ENCODE measurements around the gene MTREX.

Gene MTREX

GRCh38 chr5:55324815-55325418 is 17.1 kb downstream of the MTREX start:
- peak; percentile 66 for DNase-seq (ENCODE audit: low read depth)

GRCh38 chr5:55325621-55326020 is 17.8 kb downstream of the MTREX start:
- DNase-seq (ENCODE audit: low read depth): no peak

DNA sequence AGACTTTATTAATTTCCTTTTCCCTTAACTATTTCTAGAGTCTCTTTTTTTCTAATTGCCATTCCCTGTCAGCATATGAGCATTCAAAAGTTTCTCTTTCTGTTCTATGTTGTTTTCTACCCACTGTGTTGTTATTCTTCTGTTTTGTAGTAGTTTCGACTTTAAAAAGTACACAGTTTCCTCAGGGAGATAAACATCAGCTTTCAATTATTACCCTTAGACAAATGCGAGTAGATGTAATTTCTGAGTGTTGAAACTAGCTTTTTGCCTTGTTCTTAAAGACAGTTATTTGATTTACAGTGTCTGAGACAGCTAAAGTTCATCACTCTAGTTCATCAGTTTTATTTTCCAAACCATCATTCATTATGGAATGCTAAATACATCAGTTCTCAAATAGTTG is 19.5 kb downstream of the MTREX start:
- DNase-seq (ENCODE audit: low read depth): no peak

DNA sequence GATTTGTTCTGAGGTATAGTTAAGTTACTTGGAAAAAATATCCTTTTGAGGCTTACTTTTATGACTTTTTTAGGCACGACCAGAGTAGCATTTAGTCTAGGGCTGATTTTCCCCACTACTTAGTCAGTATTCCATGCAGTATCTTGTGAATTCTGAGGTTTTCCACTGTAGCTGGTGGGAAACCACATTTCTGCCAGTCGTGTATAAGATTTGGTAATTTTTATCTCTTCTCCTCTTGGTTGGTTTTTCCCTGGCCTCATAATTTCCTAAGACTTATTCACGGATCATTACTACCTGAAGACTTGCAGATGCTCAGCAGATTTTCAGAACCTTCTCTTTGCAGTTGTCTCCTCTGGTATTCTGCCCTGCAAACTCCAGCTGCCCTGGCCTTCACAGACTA is 23.5 kb downstream of the MTREX start:
- DNase-seq (ENCODE audit: low read depth): no peak

- no peak for DNase-seq (ENCODE audit: low read depth)
Observed at GRCh38 chr5:55333017-55333416, 25.2 kb downstream of the MTREX start.

DNA sequence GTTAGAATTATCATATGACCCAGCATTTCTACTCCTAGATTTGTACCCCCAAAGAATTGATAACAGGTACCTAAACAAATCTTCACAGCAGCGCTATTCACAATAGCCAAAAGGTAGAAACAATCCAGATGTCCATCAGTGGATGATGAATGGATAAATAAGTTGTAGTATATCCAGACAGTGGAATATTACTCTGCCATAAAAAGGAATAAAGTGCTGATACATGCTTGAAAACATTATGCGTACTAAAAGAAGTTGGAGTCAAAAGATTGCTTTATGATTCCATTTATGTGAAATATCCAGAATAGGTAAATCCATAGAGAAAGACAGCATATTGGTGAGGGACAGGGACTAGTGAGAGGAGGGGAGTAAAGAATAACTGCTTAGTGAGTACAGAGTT is 26.0 kb downstream of the MTREX start:
- no peak for DNase-seq (ENCODE audit: low read depth)

GRCh38 chr5:55338092-55338613 is 30.4 kb downstream of the MTREX start:
- no peak for DNase-seq (ENCODE audit: low read depth)

DNA sequence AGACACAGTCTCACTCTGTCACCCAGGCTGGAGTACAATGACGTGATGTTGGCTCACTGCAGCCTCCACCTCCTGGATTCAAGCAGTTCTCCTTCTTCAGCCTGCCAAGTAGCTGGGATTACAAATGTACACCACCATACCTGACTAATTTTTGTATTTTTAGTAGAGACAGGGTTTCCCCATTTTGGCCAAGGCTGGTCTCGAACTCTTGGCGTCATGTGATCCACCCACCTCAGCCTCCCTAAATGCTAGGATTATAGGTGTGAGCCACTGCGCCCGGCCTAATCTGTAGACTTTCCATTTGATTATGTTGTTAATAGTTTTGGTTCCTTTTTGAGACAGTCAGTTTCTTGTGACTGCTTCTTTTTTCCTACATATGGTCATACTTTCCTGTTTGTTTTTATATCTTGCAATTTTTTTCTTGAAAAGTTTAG is 31.0 kb downstream of the MTREX start:
- no peak for DNase-seq (ENCODE audit: low read depth)

DNA sequence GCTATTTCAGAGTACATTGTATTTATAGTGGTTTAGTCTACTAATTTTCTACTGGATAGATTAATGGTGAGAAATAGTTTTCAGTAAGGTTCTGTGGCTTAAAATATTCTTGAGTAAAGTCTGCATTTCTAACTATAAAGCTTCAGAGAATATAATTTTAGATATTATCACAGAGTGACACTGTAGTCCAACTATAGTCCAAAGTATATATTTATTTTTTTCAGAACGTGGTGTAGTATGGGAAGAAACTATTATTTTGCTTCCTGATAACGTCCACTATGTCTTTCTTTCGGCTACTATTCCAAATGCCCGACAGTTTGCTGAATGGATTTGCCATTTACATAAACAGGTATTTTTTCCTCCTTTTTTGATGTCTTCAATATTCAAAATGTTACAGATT is 35.3 kb downstream of the MTREX start:
- DNase-seq (ENCODE audit: low read depth): no peak

DNA sequence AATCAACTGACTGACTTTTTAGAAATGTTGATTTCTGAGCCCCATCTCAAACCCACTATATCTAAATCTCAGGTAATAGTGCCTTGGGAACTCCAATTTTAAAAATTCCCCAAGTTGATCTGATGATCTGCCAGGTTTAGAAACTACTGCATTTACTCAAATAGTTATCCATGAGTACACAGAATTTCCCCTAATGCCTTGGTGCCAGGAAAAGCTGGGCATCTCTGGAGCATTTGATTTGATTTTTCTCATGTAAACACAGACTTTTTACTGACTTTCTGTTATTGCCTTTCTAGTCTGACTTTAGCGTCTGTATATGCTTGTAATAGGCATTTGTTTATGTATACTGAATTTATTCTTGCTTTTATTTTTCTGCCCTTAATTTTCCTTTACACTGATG is 35.8 kb downstream of the MTREX start:
- no peak for DNase-seq (ENCODE audit: low read depth)

DNA sequence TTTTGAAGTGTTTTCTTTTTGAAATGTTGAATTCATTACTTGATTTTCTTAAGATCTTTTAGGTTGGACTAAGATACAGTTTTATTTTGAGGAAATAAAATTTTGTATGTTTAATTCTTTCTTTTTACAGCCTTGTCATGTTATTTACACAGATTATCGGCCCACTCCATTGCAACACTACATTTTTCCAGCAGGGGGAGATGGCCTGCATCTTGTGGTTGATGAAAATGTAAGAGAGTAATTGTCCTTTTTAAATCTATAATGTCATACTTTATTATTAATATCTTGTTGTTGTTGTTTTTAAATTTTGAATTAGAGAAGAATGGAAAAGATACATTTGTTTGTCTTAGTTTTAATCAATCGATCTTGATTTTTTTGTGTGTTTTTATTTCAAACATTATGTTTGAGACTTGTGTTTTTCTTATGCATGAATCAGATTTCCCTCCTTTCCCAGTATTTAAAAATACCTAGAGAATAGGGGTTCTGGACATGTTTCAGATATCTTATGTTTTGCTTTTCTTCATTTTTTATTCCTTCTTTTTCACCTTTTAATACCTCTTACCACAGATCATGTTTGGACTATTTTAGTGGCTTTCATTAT is 36.7 kb downstream of the MTREX start:
- DNase-seq (ENCODE audit: low read depth): peak; percentile 62

DNA sequence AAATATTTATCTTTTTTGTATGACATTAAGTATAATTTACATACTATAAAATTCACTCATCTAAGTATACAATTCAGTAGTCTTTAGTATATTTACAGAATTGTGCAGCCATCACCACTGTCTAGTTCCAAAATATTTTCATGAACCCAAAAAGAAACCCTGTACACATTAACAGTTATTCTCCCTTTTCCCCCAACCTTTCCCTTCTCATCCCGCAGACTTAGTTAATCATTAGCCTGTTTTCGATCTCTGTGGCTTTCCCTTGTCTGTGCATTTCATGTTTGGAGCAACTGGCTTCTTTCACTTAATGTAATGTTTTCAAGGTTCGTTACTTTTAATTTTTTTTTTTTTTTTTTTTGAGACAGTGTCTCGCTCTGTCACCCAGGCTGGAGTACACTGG is 37.5 kb downstream of the MTREX start:
- no peak for DNase-seq (ENCODE audit: low read depth)

- DNase-seq (ENCODE audit: low read depth): peak; percentile 39
Observed at GRCh38 chr5:55347786-55348185, 40.0 kb downstream of the MTREX start.

DNA sequence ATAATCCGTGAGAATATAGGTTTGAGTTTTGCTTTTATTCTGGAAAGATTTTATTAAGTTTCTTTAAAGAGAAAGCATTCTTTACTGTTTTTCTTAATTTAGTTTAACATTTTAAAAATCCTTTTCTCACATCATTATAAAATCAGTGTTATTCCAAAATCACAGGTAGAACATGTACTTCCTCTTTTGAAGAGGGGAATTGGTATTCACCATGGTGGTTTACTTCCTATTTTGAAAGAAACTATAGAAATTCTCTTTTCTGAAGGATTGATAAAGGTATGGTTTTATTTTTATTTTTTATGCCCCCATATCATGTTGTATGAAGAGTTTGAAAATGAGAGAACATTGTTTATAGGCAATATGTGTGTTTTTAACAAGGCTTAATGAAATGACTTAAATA is 43.0 kb downstream of the MTREX start:
- no peak for DNase-seq (ENCODE audit: low read depth)

DNA sequence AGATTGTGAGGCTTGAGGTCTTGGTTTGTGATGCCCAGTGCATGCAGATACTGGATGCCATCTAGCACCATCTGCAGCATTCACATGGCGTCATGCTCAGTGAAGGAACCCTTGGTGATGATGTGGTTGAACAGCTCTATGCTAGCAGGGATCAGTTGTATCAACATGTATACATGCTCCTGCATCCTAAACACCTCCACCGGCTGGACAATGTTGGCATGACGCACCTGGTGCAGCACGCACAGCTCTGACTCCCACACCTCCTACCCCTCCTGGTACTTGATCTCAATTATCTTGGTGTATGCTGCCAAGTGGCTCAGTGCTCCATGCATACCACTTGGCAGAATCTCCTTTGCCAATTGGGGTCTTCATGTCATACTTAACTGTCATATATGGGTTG is 49.1 kb downstream of the MTREX start:
- no peak for DNase-seq (ENCODE audit: low read depth)

DNA sequence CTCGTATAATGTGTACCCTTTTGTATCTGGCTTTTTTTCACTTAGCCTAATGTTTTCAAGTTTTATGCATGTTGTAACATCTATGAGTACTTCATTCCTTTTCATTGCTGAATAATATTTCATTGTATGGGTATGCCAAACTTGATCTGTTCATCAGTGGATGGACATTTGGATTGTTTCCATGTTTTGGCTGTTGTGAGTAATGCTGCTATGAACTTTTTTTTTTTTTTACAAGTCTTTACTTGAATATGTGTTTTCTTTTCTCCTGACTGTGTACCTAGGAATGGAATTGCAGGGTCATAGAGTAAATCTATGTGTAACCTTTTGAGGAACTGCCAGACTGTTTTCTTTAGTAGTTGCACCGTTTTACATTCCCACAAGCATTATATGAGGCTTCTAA is 52.4 kb downstream of the MTREX start:
- peak; percentile 22 for DNase-seq (ENCODE audit: low read depth)

DNA sequence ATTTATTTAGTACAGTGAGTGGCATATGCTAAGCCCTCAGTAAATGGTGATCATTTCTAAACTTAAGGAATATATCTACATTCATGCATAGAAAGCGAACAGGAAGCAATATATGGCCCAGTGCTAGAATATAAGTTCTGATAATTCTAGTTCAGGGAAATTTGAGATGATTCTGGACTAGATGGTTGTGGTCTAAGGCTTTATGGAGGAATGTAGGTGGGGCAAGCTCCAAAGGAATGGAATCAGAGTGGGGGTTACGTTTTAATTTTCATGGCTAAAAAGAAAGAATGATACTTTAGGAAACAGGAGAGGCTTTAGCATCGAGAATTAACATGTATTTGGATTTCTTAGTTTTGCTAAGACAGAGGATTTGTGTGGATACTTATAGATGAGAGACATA is 56.1 kb downstream of the MTREX start:
- DNase-seq (ENCODE audit: low read depth): no peak

- no peak for DNase-seq (ENCODE audit: low read depth)
Observed at GRCh38 chr5:55364537-55365055, 56.8 kb downstream of the MTREX start.

- no peak for DNase-seq (ENCODE audit: low read depth)
Observed at GRCh38 chr5:55370291-55370925, 62.6 kb downstream of the MTREX start.

GRCh38 chr5:55371145-55371544 is 63.4 kb downstream of the MTREX start:
- DNase-seq (ENCODE audit: low read depth): no peak

DNA sequence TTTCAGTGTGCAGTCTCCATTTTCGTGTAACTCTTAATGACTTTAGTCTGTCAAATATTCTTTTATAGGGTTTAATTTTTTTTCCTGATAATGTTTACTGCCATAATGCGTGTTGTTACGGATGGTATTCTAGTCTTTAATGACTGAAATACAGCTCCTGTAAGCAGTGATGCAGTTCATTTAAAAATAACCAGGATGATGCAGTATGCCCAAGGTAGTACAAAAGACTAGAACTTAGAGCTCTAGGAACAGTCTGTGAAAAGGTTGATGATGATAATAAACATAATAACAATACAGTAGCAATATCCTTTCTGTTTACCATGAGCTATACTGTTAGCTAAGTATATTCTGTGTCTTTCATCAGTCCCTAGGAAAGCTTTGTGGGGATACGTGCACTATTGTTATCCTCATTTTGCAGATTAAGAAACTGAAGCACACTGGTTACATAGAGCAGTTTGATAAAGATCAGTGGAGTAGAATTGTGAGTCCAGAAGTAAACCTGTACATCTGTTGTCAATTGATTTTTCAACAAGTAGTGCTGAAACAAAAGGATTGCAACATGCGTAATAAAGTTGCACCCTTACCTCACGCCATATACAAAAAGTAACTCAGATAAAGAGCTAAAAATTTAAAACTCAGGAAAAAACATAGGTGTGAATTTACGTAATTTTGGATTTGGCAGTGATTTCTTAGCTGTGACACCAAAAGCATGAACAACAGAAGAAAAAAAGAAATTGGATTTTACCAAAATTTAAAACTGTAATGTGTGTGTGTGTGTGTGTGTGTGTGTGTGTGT is 64.5 kb downstream of the MTREX start:
- no peak for DNase-seq (ENCODE audit: low read depth)

GRCh38 chr5:55377810-55378209 is 70.0 kb downstream of the MTREX start:
- DNase-seq (ENCODE audit: low read depth): no peak

DNA sequence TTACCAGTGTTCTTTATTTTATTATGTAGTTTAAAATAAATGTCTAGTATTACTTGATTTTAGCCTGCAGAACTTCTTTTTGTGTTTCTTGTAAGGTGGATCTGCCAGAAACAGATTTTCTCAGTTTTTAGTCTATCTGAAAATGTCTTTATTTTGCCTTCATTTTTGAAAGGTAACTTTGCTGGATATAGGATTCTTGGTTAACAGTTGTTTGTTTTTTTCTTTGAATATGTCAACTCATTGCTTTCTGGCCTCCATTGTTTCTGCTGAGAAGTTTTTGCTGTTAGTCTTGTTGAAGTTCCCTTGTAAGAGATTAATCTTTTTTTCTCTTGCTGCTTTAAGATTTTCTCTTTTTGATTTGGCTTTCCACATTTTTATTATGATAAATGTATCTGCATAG is 75.5 kb downstream of the MTREX start:
- DNase-seq (ENCODE audit: low read depth): no peak

All from ELR (cell line).